GM21423 (cell line): Measurements from ENCODE around the gene PIK3R2.
"Not testable (repeated sequence)": the region's sequence is repeated elsewhere in the genome, so short reads cannot be mapped to it uniquely, and the experiment has no call there.

Source experiments
- ATAC-seq: cut with Tn5 transposase; IDR thresholded peaks from one replicate; pipeline ENCODE4 v1.9.1; 2021; ENCODE audit warnings: mild to moderate bottlenecking, moderate library complexity; ENCODE audit not compliant: unreplicated experiment

The PIK3R2 gene

GRCh38 chr19:18152817-18153555, at the start of gene PIK3R2:
TSS of gene PIK3R2 (plus strand) at chr19:18153163. CDS start at chr19:18155880, 2,717 bp downstream.
- ATAC-seq = peak; percentile 66

- ATAC-seq = no peak
Observed at GRCh38 chr19:18104793-18105131, 48.2 kb upstream of the PIK3R2 start.

GRCh38 chr19:18105259-18105658, 47.7 kb upstream of the PIK3R2 start:
- ATAC-seq = not testable (repeated sequence)

- ATAC-seq = no peak
Observed at GRCh38 chr19:18107235-18107634, 45.7 kb upstream of the PIK3R2 start.

GRCh38 chr19:18108897-18109296, 44.1 kb upstream of the PIK3R2 start:
- no peak for ATAC-seq

GRCh38 chr19:18109341-18109732, 43.6 kb upstream of the PIK3R2 start:
- ATAC-seq = no peak

- ATAC-seq = no peak
Observed at GRCh38 chr19:18109733-18110608, 43.0 kb upstream of the PIK3R2 start.

- no peak for ATAC-seq
Observed at GRCh38 chr19:18110609-18111232, 42.2 kb upstream of the PIK3R2 start.

- ATAC-seq = no peak
Observed at GRCh38 chr19:18112989-18113478, 39.9 kb upstream of the PIK3R2 start.

GRCh38 chr19:18113827-18114226, 39.1 kb upstream of the PIK3R2 start:
- ATAC-seq = no peak

- no peak for ATAC-seq
Observed at GRCh38 chr19:18114483-18114882, 38.5 kb upstream of the PIK3R2 start.

- ATAC-seq = no peak
Observed at GRCh38 chr19:18117364-18117691, 35.6 kb upstream of the PIK3R2 start.

GRCh38 chr19:18117692-18118378, 35.1 kb upstream of the PIK3R2 start:
- peak; percentile 87 for ATAC-seq

GRCh38 chr19:18118420-18119012, 34.4 kb upstream of the PIK3R2 start:
- no peak for ATAC-seq

- ATAC-seq = no peak
Observed at GRCh38 chr19:18119013-18119716, 33.8 kb upstream of the PIK3R2 start.

- no peak for ATAC-seq
Observed at GRCh38 chr19:18119717-18120105, 33.3 kb upstream of the PIK3R2 start.

- ATAC-seq = no peak
Observed at GRCh38 chr19:18120127-18120526, 32.8 kb upstream of the PIK3R2 start.

- ATAC-seq = no peak
Observed at GRCh38 chr19:18121166-18121565, 31.8 kb upstream of the PIK3R2 start.

GRCh38 chr19:18122424-18122823, 30.5 kb upstream of the PIK3R2 start:
- ATAC-seq = no peak
